Upper lobe of left lung (tissue), 6 donors: ENCODE results near the gene ACKR2. TPM values are rescaled to one million over a fixed set of nuclear protein-coding genes. Genes with fewer than 3 reads are reported as not detected.

ENCODE experiments used
- ATAC-seq, 2 donors: fragments of 200-7000 bp; cut with Tn5 transposase; one replicate each; pipeline ENCODE4 v1.9.1; 2022; ENCODE audit warnings: mild to moderate bottlenecking in 2 of 2, moderate library complexity in 2 of 2; ENCODE audit not compliant: low FRiP score in 2 of 2
- DNase-seq, 2 donors: peaks; one replicate each; pipeline ENCODE4 v3.0.0-alpha.2; 2019 to 2020
- H3K27ac ChIP-seq, 4 donors: fragments of 200-600 bp; sonication (generic); one replicate each; pipeline ENCODE4 v1.5.1; 2016 to 2019
- H3K27me3 ChIP-seq, 4 donors: fragments of 200-600 bp; sonication (generic); one replicate each; pipeline ENCODE4 v1.5.1; 2017 to 2019
- H3K36me3 ChIP-seq, 4 donors: fragments of 200-600 bp; sonication (generic); one replicate each; pipeline ENCODE4 v1.5.1; 2016 to 2019
- H3K4me1 ChIP-seq, 4 donors: fragments of 200-600 bp; sonication (generic); one replicate each; pipeline ENCODE4 v1.5.1; 2018 to 2019
- H3K4me3 ChIP-seq, 4 donors: fragments of 200-600 bp; sonication (generic); one replicate each; pipeline ENCODE4 v1.5.1; 2017 to 2019; ENCODE audit warnings: mild to moderate bottlenecking in 2 of 4, moderate library complexity in 1 of 4
- H3K9me3 ChIP-seq, 4 donors: fragments of 200-600 bp; sonication (generic); one replicate each; pipeline ENCODE4 v1.5.1; 2018 to 2019
- CTCF ChIP-seq, 6 experiments: fragments of 450-650 bp in 4 of 6; fragments of 200-600 bp in 2 of 6; sonication (generic) in 2 of 6; IDR thresholded peaks; one replicate each; pipeline ENCODE4 v1.5.1; 2016 to 2019; ENCODE audit warnings: antibody characterized with exemption in 6 of 6
- EP300 ChIP-seq, 4 donors: sonication (generic); formaldehyde crosslinking; IDR thresholded peaks; one replicate each; pipeline ENCODE4 v1.5.1; 2017; ENCODE audit warnings: antibody characterized with exemption in 4 of 4, control low read depth in 2 of 4
- POLR2A ChIP-seq, 4 donors: fragments of 450-650 bp; IDR thresholded peaks; one replicate each; pipeline ENCODE4 v1.5.1; 2016 to 2017; ENCODE audit warnings: antibody characterized with exemption in 4 of 4, mild to moderate bottlenecking in 2 of 4
- POLR2AphosphoS5 ChIP-seq, 2 donors: sonication (generic); formaldehyde crosslinking; IDR thresholded peaks; one replicate each; pipeline ENCODE4 v1.5.1; 2017; ENCODE audit warnings: antibody characterized with exemption in 2 of 2
- WGBS, 2 donors: methylation state at CpG; one replicate each; pipeline ENCODE4 v1.1.5; 2017 to 2018; 5-methylcytosine and 5-hydroxymethylcytosine counted together
- total RNA-seq, 6 donors: library from RNA; depleted of rRNA in 4 of 6; stranded (reverse); fragments of >200 nt in 4 of 6; gene quantifications; one replicate each; pipeline versions ENCODE4 v1.1.0 to v1.2.1, GENCODE V29; 2016 to 2021
- donor health status: DM: no; HTN: no; CAD: no; lungs with moderate emphysema.
- donor health status: DM: no; HTN: yes; CAD: no; lungs with severe emphysema.

ACKR2 gene
- total RNA-seq, 6 donors from 2014 or later: 1.1 to 8.2 (median 2.3) TPM; not detected in 1

GRCh38 chr3:42790714-42791229 is 18.5 kb upstream of the ACKR2 start:
- ATAC-seq (no peak), DNase-seq (peak in 1 of 2 donors; percentile 52)
- H3K4me1 ChIP-seq: peaks cover 0 to 10% (median 7%) of the 10 kb centered on the region in 4 donors
- H3K27ac ChIP-seq: no peak overlapping the region
- H3K9me3 ChIP-seq: no peaks in the 10 kb centered on the region
- H3K36me3 ChIP-seq: peaks cover 0 to 58% (median 10%) of the 10 kb centered on the region in 4 donors
- TF ChIP-seq CTCF (IDR thresholded peaks at IDR 0.05): no peak
- TF ChIP-seq EP300 (IDR thresholded peaks at IDR 0.05): no peak
- TF ChIP-seq POLR2AphosphoS5 (IDR thresholded peaks at IDR 0.05): no peak
- TF ChIP-seq POLR2A (IDR thresholded peaks at IDR 0.05): no peak
- H3K4me3 ChIP-seq: no peak overlapping the region
- WGBS, 2 donors: 55 to 57% methylated on average over 6 of the region's 6 CpGs
- no peaks in the 10 kb centered on the region for H3K27me3 ChIP-seq

- ATAC-seq (no peak), DNase-seq (no peak)
- H3K27ac ChIP-seq: no peak overlapping the region
- no peak overlapping the region for H3K4me3 ChIP-seq
- H3K36me3 ChIP-seq: peaks cover 0 to 22% (median 8%) of the 10 kb centered on the region in 4 donors
- H3K27me3 ChIP-seq: no peaks in the 10 kb centered on the region
- TF ChIP-seq POLR2A (IDR thresholded peaks at IDR 0.05) (no peak), EP300 (IDR thresholded peaks at IDR 0.05) (no peak), POLR2AphosphoS5 (IDR thresholded peaks at IDR 0.05) (no peak), CTCF (IDR thresholded peaks at IDR 0.05) (no peak)
- peaks cover 5 to 10% (median 8%) of the 10 kb centered on the region in 4 donors for H3K4me1 ChIP-seq
- H3K9me3 ChIP-seq: no peaks in the 10 kb centered on the region
- WGBS, 2 donors: 86 to 88% methylated on average over 2 of the region's 2 CpGs
These were observed 13.5 kb upstream of the ACKR2 start for GRCh38 chr3:42795621-42796181.

GRCh38 chr3:42796332-42796885 is 12.8 kb upstream of the ACKR2 start:
- Histone ChIP-seq H3K4me1 (peaks cover 9 to 17% (median 14%) of the 10 kb centered on the region in 4 donors), H3K27me3 (no peaks in the 10 kb centered on the region), H3K27ac (no peak overlapping the region), H3K36me3 (peaks cover 0 to 20% (median 6%) of the 10 kb centered on the region in 4 donors), H3K9me3 (no peaks in the 10 kb centered on the region), H3K4me3 (no peak overlapping the region)
- DNase-seq (no peak), ATAC-seq (no peak)
- 90 to 92% methylated on average over 4 of the region's 5 CpGs for WGBS, 2 donors
- TF ChIP-seq POLR2AphosphoS5 (IDR thresholded peaks at IDR 0.05) (no peak), CTCF (IDR thresholded peaks at IDR 0.05) (no peak), POLR2A (IDR thresholded peaks at IDR 0.05) (no peak), EP300 (IDR thresholded peaks at IDR 0.05) (no peak)

GRCh38 chr3:42799376-42799775 is 9.9 kb upstream of the ACKR2 start:
- Histone ChIP-seq H3K36me3 (no peaks in the 10 kb centered on the region), H3K4me1 (peaks cover 25 to 36% (median 33%) of the 10 kb centered on the region in 4 donors), H3K4me3 (no peak overlapping the region), H3K27ac (no peak overlapping the region), H3K9me3 (no peaks in the 10 kb centered on the region), H3K27me3 (no peaks in the 10 kb centered on the region)
- ATAC-seq: no peak
- DNase-seq: no peak
- 82 to 84% methylated on average over 7 of the region's 7 CpGs for WGBS, 2 donors
- no peak for TF ChIP-seq CTCF (IDR thresholded peaks at IDR 0.05)
- no peak for TF ChIP-seq EP300 (IDR thresholded peaks at IDR 0.05)
- TF ChIP-seq POLR2A (IDR thresholded peaks at IDR 0.05): no peak
- no peak for TF ChIP-seq POLR2AphosphoS5 (IDR thresholded peaks at IDR 0.05)
